OCI-LY3 (cell line): Measurements from ENCODE around the gene TYR.
"Not testable (repeated sequence)": the region's sequence is repeated elsewhere in the genome, so short reads cannot be mapped to it uniquely, and the experiment has no call there.

Source experiments
- H2AFZ ChIP-seq: fragments of 200-600, 300-600 bp; shearing (Covaris generic); 2 replicates; pipeline ENCODE4 v1.6.0; 2014; ENCODE audit warnings: antibody characterized with exemption, low read depth, low read length
- H3K27ac ChIP-seq: fragments of 200-600, 300-600 bp; sonication (generic); 2 replicates; pipeline ENCODE4 v1.5.1; 2014; ENCODE audit warnings: mild to moderate bottlenecking, low read length, moderate library complexity, mixed read lengths
- H3K27me3 ChIP-seq: fragments of 200-600, 300-600 bp; sonication (generic); 2 replicates; pipeline ENCODE4 v1.6.1; 2014; ENCODE audit warnings: low read depth, low read length, mixed read lengths
- H3K36me3 ChIP-seq: fragments of 200-600, 300-600 bp; sonication (generic); replicated peaks from 2 replicates; pipeline ENCODE3; 2014; ENCODE audit warnings: low read depth, low read length, mixed read lengths
- H3K4me1 ChIP-seq: fragments of 300-600, 200-600 bp; sonication (generic); 2 replicates; pipeline ENCODE4 v1.6.1; 2014; ENCODE audit warnings: low read length, mixed read lengths
- H3K4me2 ChIP-seq: fragments of 200-600, 300-600 bp; sonication (generic); 2 replicates; pipeline ENCODE4 v1.6.1; 2014; ENCODE audit warnings: low read length, mixed read lengths
- H3K4me3 ChIP-seq: fragments of 300-600, 200-600 bp; sonication (generic); 2 replicates; pipeline ENCODE4 v1.5.1; 2014; ENCODE audit warnings: antibody characterized with exemption, mild to moderate bottlenecking, low read length, moderate library complexity
- H3K79me2 ChIP-seq: fragments of 300-600, 200-600 bp; shearing (Covaris generic); 2 replicates; pipeline ENCODE4 v1.6.1; 2014; ENCODE audit warnings: mild to moderate bottlenecking, low read length, mixed read lengths
- H3K9ac ChIP-seq: fragments of 300-600, 200-600 bp; shearing (Covaris generic); 2 replicates; pipeline ENCODE4 v1.6.0; 2014; ENCODE audit warnings: mild to moderate bottlenecking, low read length, moderate library complexity
- H3K9me3 ChIP-seq: fragments of 200-600, 300-600 bp; shearing (Covaris generic); 2 replicates; pipeline ENCODE4 v1.6.1; 2014; ENCODE audit warnings: low read length, mixed read lengths; ENCODE audit not compliant: insufficient read depth
- H4K20me1 ChIP-seq: fragments of 200-600, 300-600 bp; sonication (generic); 2 replicates; pipeline ENCODE4 v1.6.1; 2016; ENCODE audit warnings: low read length, mixed read lengths; ENCODE audit not compliant: insufficient read depth
- EZH2phosphoT487 ChIP-seq: fragments of 200-600 bp; shearing (Covaris generic); IDR thresholded peaks from 2 replicates; pipeline ENCODE4 v1.6.1; 2018; ENCODE audit warnings: antibody characterized with exemption, mixed run types, low read depth
- TF ChIP-seq, protein P1 (sequence below): fragments of 200-600, 300-600 bp; sonication (generic); IDR thresholded peaks from 2 replicates; pipeline ENCODE4 v1.5.1; 2014; ENCODE audit warnings: antibody characterized with exemption, low read length, low read depth

The TYR gene

GRCh38 chr11:89267660-89268302 lies 90.1 kb downstream of the TYR start:
- no peaks in the 10 kb centered on the region for H3K27me3 ChIP-seq
- H3K4me2 ChIP-seq = no peak overlapping the region
- no peaks in the 10 kb centered on the region for H3K9me3 ChIP-seq
- TF ChIP-seq, protein P1, sequence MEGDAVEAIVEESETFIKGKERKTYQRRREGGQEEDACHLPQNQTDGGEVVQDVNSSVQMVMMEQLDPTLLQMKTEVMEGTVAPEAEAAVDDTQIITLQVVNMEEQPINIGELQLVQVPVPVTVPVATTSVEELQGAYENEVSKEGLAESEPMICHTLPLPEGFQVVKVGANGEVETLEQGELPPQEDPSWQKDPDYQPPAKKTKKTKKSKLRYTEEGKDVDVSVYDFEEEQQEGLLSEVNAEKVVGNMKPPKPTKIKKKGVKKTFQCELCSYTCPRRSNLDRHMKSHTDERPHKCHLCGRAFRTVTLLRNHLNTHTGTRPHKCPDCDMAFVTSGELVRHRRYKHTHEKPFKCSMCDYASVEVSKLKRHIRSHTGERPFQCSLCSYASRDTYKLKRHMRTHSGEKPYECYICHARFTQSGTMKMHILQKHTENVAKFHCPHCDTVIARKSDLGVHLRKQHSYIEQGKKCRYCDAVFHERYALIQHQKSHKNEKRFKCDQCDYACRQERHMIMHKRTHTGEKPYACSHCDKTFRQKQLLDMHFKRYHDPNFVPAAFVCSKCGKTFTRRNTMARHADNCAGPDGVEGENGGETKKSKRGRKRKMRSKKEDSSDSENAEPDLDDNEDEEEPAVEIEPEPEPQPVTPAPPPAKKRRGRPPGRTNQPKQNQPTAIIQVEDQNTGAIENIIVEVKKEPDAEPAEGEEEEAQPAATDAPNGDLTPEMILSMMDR = no peak
- TF ChIP-seq EZH2phosphoT487 = no peak
- no peaks in the 10 kb centered on the region for H3K79me2 ChIP-seq
- no peaks in the 10 kb centered on the region for H3K36me3 ChIP-seq
- H2AFZ ChIP-seq = no peak overlapping the region
- H3K4me3 ChIP-seq = no peak overlapping the region
- H4K20me1 ChIP-seq = no peaks in the 10 kb centered on the region
- H3K4me1 ChIP-seq = no peaks in the 10 kb centered on the region
- H3K9ac ChIP-seq = no peak overlapping the region
- H3K27ac ChIP-seq = no peak overlapping the region

- not testable (repeated sequence) for H3K27me3 ChIP-seq, H3K36me3 ChIP-seq, H4K20me1 ChIP-seq, H3K27ac ChIP-seq, H3K4me3 ChIP-seq, H2AFZ ChIP-seq, H3K4me1 ChIP-seq, H3K9me3 ChIP-seq, H3K4me2 ChIP-seq, H3K79me2 ChIP-seq, H3K9ac ChIP-seq
These were observed 94.9 kb downstream of the TYR start for GRCh38 chr11:89272540-89273088.

DNA sequence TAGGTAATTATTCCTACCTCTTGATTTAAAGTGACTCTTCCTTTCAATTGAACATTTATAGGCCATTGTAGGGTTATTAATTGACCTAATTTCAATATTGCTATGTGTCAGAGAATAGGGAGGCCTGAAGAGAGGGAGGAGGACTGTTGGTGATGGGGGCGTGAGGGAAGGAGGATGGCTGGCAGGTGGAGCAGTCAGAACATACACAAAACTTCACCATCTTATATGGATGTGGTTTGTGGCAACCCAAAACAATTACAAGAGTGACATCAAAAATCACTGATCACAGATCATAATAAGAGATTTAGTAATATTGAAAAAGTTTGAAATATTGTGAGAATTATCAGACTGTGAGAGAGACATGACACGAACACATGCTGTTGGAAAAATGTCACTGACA lies 95.5 kb downstream of the TYR start:
- not testable (repeated sequence) for H3K9me3 ChIP-seq, H3K4me2 ChIP-seq, H2AFZ ChIP-seq, H3K27ac ChIP-seq, H3K4me1 ChIP-seq, H3K27me3 ChIP-seq, H3K36me3 ChIP-seq, H3K9ac ChIP-seq, H3K79me2 ChIP-seq, H4K20me1 ChIP-seq, H3K4me3 ChIP-seq

DNA sequence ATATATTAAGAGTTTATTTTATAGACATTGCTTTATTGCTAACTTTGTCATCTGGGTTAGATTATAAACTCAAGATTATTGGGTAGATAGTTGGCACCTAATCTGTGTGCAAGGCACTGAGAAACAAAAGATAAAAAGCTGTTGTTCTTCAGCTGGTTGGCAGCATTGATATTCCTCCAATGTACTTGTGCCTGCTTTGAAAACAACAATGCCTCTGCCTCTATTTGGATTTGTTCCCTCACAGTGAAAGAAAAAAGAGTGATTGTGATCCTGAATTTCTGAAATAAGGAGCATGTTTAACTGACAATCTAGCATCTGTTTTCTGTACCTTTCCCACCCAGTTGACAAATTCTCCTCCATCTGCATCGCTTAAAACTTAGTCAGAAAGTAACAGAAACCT lies 98.3 kb downstream of the TYR start:
- H3K9ac ChIP-seq = no peak overlapping the region
- no peak overlapping the region for H3K4me2 ChIP-seq
- H3K9me3 ChIP-seq = no peaks in the 10 kb centered on the region
- H3K27me3 ChIP-seq = no peaks in the 10 kb centered on the region
- H3K27ac ChIP-seq = no peak overlapping the region
- no peaks in the 10 kb centered on the region for H4K20me1 ChIP-seq
- no peak for TF ChIP-seq EZH2phosphoT487
- TF ChIP-seq, protein P1 = no peak
- no peaks in the 10 kb centered on the region for H3K79me2 ChIP-seq
- H3K4me3 ChIP-seq = no peak overlapping the region
- H2AFZ ChIP-seq = no peak overlapping the region
- no peaks in the 10 kb centered on the region for H3K4me1 ChIP-seq
- no peaks in the 10 kb centered on the region for H3K36me3 ChIP-seq

- Histone ChIP-seq H3K27me3 (no peaks in the 10 kb centered on the region), H3K9ac (no peak overlapping the region), H3K4me3 (no peak overlapping the region), H4K20me1 (no peaks in the 10 kb centered on the region), H3K36me3 (no peaks in the 10 kb centered on the region), H3K79me2 (no peaks in the 10 kb centered on the region), H3K4me1 (no peaks in the 10 kb centered on the region), H3K27ac (no peak overlapping the region), H2AFZ (no peak overlapping the region), H3K9me3 (no peaks in the 10 kb centered on the region), H3K4me2 (no peak overlapping the region)
- no peak for TF ChIP-seq EZH2phosphoT487
- TF ChIP-seq, protein P1 = no peak
These were observed 101.5 kb downstream of the TYR start for GRCh38 chr11:89279176-89279575.

GRCh38 chr11:89281032-89281677 lies 103.5 kb downstream of the TYR start:
- not testable (repeated sequence) for H3K79me2 ChIP-seq, H3K36me3 ChIP-seq, H3K9ac ChIP-seq, H2AFZ ChIP-seq, H3K4me1 ChIP-seq, H3K4me2 ChIP-seq, H4K20me1 ChIP-seq, H3K27me3 ChIP-seq, H3K27ac ChIP-seq, H3K4me3 ChIP-seq, H3K9me3 ChIP-seq

DNA sequence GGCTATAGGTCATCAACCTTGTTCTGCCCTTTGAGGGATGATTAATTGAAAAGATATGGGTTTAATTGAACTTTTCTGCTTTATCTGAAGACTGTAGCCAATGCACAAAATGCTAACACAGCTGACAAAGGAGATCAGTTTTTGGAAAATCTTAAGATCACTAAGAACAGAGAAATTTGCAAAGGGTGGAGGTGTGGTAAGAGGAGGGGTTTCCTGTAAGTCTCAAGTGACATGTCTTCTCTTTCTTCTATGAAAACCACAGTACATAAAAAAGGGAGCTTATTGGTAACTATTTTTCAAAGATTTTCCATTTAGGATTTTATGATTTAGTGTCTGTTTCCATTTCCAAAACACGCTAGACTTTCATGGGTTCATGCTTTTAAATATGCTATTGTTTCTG lies 108.9 kb downstream of the TYR start:
- not testable (repeated sequence) for H3K4me3 ChIP-seq, H3K4me2 ChIP-seq, H3K9ac ChIP-seq

More for the DNA sequence above, 108.9 kb downstream of the TYR start:
- not testable (repeated sequence) for H3K27ac ChIP-seq, H2AFZ ChIP-seq, H3K9me3 ChIP-seq, H4K20me1 ChIP-seq, H3K79me2 ChIP-seq, H3K4me1 ChIP-seq, H3K36me3 ChIP-seq, H3K27me3 ChIP-seq
